ENCODE measurements around the gene ZSWIM9.

- TF ChIP-seq POLR2A (IDR thresholded peaks at IDR 0.05; ENCODE audit: low read depth, low read length) (no peak), TAF1 (IDR thresholded peaks at IDR 0.05; ENCODE audit: borderline replicate concordance, low read depth, low read length) (no peak), POLR2AphosphoS5 (IDR thresholded peaks at IDR 0.05; ENCODE audit: low read depth, low read length) (no peak)
These were observed 1.2 kb downstream of the ZSWIM9 start for GRCh38 chr19:48171710-48172109.
